D721Med (cell line): Measurements from ENCODE around the gene MUTYH.
"Not testable (repeated sequence)": the region's sequence is repeated elsewhere in the genome, so short reads cannot be mapped to it uniquely, and the experiment has no call there.

Source experiments
- DNase-seq: peaks from one replicate; pipeline ENCODE4 v3.0.0; 2011; ENCODE audit warnings: low spot score; ENCODE audit not compliant: insufficient read length
- FAIRE-seq: peaks from 2 replicates; lab custom pipeline; 2011; peaks lifted over from hg19 to GRCh38; lab: Jason Lieb, UNC
- TF ChIP-seq, protein P1 (sequence below): IDR thresholded peaks from 2 replicates; pipeline ENCODE4 v1.5.1; 2012; ENCODE audit warnings: mild to moderate bottlenecking, control low read depth; ENCODE audit not compliant: insufficient read depth; ENCODE audit errors: missing control alignments

MUTYH gene

DNA sequence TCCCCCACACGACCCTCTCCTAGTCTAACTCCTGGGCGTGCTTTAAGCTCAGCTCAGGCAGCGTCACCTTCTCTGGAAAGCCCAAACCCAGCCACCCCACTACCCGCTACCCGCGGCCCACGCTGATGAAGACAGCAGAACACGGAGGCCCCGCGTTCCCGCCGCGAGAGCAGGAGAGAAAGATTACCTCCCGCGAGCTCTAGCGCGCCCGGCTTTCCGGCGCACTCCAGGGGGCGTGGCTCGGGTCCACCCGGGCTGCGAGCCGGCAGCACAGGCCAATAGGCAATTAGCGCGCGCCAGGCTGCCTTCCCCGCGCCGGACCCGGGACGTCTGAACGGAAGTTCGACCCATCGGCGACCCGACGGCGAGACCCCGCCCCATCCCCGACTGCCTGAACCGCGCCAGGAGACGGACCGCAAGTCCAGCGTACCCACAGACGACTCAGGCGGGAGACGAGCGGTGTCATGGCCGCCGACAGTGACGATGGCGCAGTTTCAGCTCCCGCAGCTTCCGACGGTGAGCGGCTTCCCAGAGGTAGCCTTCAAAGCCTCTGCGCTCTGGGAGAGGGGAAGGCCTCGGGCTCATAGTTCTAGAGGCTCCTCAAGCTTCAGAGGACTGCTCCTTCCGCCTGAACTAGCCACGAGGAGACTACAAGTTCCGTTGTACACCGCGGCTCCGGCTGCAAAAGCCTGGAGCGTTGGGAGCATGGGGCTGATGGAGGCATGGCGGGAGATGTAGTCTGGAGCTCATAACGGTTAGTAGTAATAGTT is at the start of gene MUTYH, which contains the start of gene TOE1:
Gene MUTYH, minus strand, starts transcription at position 652 of the 770 bp plus-strand sequence. CDS start 5,935 bp downstream, outside the sequence.
Gene TOE1, plus strand, starts transcription at position 382 of the 770 bp plus-strand sequence. Its CDS starts 83 bp downstream, at position 465.
- no peak for FAIRE-seq
- peak; percentile 80 for DNase-seq
- TF ChIP-seq, protein P1, sequence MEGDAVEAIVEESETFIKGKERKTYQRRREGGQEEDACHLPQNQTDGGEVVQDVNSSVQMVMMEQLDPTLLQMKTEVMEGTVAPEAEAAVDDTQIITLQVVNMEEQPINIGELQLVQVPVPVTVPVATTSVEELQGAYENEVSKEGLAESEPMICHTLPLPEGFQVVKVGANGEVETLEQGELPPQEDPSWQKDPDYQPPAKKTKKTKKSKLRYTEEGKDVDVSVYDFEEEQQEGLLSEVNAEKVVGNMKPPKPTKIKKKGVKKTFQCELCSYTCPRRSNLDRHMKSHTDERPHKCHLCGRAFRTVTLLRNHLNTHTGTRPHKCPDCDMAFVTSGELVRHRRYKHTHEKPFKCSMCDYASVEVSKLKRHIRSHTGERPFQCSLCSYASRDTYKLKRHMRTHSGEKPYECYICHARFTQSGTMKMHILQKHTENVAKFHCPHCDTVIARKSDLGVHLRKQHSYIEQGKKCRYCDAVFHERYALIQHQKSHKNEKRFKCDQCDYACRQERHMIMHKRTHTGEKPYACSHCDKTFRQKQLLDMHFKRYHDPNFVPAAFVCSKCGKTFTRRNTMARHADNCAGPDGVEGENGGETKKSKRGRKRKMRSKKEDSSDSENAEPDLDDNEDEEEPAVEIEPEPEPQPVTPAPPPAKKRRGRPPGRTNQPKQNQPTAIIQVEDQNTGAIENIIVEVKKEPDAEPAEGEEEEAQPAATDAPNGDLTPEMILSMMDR: no peak

DNA sequence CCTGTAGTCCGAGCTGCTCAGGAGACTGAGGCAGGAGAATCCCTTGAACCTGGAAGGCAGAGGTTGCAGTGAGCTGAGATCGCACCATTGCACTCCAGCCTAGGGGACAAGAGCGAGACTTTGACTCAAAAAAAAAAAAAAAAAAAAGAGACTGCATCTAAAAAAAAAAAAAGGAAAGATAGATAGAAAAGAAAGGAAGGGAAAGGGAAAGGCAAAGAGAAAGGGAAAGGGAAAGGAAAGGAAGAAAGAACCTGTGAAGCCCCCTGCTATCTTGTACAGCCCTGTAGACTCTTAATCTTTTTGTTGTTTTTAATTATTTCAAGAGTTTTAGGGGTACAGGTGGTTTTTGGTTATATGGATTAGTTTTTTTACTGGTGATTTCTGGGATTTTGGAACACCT is 46.0 kb upstream of the MUTYH start:
- FAIRE-seq (no peak), DNase-seq (no peak)
- TF ChIP-seq, protein P1: no peak

DNA sequence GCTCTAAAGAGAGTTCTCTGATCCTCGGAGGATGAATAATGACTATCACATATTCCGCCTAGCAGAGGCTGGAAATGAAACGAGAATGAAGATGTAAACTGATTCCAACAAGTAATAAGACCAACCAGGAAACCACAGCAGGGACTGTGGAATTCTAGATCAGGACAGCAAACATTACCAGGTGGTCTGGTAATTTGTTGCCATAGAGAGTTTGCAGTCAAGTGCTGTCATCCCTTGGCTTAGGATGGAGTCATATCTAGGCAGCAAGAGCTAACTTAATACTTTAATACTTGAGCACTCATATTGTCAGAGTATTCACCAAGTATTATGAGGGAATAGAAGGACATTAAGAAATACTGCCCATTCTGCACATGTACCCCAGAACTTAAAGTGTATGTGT is 45.1 kb upstream of the MUTYH start:
- DNase-seq (no peak), FAIRE-seq (no peak)
- TF ChIP-seq, protein P1: no peak

DNA sequence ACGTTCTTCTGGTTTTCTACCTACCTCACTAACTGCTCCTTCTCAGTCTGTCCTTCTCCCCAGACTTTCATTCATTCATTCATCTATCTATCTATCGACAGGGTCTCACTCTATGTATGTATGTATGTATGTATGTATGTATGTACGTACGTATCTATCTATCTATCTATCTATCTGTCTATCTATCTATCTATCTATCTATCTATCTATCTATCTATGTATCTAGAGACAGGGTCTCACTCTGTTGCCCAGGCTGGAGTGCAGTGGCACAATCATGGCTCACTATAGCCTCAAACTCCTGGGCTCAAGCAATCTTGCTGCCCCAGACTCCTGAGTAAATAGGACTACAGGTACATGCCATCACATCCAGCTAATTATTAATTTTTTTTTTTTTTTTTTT is 44.0 kb upstream of the MUTYH start:
- FAIRE-seq, DNase-seq: not testable (repeated sequence)

DNA sequence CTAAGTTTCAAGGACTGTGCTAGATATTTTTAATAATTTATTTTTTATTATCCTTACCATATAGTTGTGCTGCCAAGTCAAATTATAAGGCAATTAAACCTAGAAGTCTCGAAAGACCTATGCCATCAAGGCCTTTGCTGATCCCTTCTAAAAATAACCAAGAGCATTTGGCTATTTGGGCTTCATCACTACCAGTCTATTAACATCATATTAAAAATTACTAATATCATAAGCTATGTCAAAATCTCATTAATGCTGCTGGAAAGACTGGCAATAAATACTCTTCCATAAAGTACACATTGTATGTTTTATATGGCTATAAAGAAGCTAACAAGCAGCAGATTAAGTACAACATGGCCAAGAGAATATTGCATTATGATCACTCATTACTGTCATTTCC is 43.0 kb upstream of the MUTYH start:
- TF ChIP-seq, protein P1: no peak
- FAIRE-seq (no peak), DNase-seq (no peak)

DNA sequence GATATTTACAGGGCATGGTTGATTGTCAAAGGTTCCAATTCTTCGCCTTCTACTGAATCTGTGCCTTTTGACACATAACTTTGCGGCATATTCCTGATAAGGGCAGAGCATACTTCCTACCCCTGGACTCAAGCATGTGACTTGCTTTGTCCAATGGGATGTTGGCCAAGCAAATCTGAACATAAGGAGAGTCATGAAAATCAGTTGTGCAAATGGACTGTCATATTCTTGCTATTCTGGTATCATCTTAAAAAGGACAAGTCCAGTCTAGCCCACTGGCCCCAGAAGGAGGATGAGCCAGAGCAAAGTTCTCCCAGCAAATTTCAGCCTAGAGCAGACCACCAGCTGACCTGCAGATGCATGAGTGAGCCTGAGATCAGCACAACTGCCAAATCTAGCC is 41.0 kb upstream of the MUTYH start:
- no peak for FAIRE-seq

DNA sequence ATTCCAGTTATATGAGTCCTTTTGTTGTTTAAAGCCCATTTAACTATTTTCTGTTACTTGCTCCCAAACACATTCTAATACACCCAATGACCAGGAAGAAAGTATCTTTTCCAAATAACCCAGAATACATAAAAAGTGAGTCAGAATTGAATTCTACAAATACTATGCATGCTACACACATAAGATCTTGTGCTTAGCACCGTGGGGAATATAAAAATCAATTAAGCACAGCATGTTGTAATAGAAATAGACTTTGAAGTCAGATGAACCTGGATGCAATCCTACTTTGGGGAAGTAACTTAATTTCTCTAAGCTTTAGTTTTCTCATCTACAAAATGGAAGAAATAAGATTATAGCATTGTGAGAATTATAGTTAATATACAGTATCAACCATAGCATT is 40.5 kb upstream of the MUTYH start:
- TF ChIP-seq, protein P1: no peak
- FAIRE-seq: no peak
- no peak for DNase-seq

More for the DNA sequence above, 41.0 kb upstream of the MUTYH start:
- no peak for DNase-seq
- TF ChIP-seq, protein P1: no peak
